Liver (tissue), 9 donors: ENCODE results near the gene MYG1. TPM values are rescaled to one million over a fixed set of nuclear protein-coding genes. Genes with fewer than 3 reads are reported as not detected.
A peak's percentile ranks its signal among the peaks of the same experiment; 100 is the strongest.

Source experiments
- DNase-seq: peaks from one replicate; pipeline ENCODE4 v3.0.0-alpha.2; 2017; ENCODE audit warnings: low spot score
- H3K27ac ChIP-seq, 2 donors: one replicate each; pipeline ENCODE4 v1.7.0; 2013; ENCODE audit warnings: inconsistent platforms in 2 of 2, low read length in 2 of 2, control low read depth in 1 of 2, low read depth in 1 of 2, mild to moderate bottlenecking in 1 of 2
- H3K27me3 ChIP-seq, 4 donors: one replicate each; pipeline versions ENCODE4 v1.6.1 to v1.7.0; 2013; ENCODE audit warnings: low read length in 3 of 4, inconsistent platforms in 1 of 4, mild to moderate bottlenecking in 1 of 4, moderate library complexity in 1 of 4; ENCODE audit not compliant: control insufficient read depth in 4 of 4, insufficient read depth in 4 of 4
- H3K36me3 ChIP-seq, 4 donors: one replicate each; pipeline versions ENCODE4 v1.6.1 to v1.7.0; 2013; ENCODE audit warnings: low read length in 3 of 4, mild to moderate bottlenecking in 3 of 4, low read depth in 1 of 4, moderate library complexity in 1 of 4; ENCODE audit not compliant: control insufficient read depth in 4 of 4, insufficient read depth in 3 of 4
- H3K4me1 ChIP-seq, 4 donors: one replicate each; pipeline versions ENCODE4 v1.6.1 to v1.7.0; 2013; ENCODE audit warnings: low read length in 3 of 4, mild to moderate bottlenecking in 3 of 4, moderate library complexity in 1 of 4; ENCODE audit not compliant: control insufficient read depth in 4 of 4, insufficient read depth in 4 of 4
- H3K4me3 ChIP-seq, 3 donors: one replicate each; pipeline versions ENCODE4 v1.6.1 to v1.7.0; 2013; ENCODE audit warnings: low read length in 3 of 3, control low read depth in 1 of 3, low read depth in 1 of 3, mild to moderate bottlenecking in 1 of 3
- H3K9ac ChIP-seq, 2 donors: one replicate each; pipeline ENCODE4 v1.7.0; 2013; ENCODE audit warnings: low read length in 2 of 2, mild to moderate bottlenecking in 2 of 2, moderate library complexity in 2 of 2, control low read depth in 1 of 2, low read depth in 1 of 2
- H3K9me3 ChIP-seq, 4 donors: one replicate each; pipeline versions ENCODE4 v1.6.1 to v1.7.0; 2013; ENCODE audit warnings: low read length in 3 of 4; ENCODE audit not compliant: control insufficient read depth in 4 of 4
- ATF3 ChIP-seq: IDR thresholded peaks from 2 replicates; pipeline ENCODE4 v1.6.1; 2016; ENCODE audit warnings: antibody characterized with exemption
- CTCF ChIP-seq: fragments of 150-350 bp; IDR thresholded peaks from 2 replicates; pipeline ENCODE4 v1.5.1; 2017; ENCODE audit warnings: improper control_type of control experiment, low read depth, low read length; ENCODE audit not compliant: missing input control
- EGR1 ChIP-seq, 2 donors: IDR thresholded peaks; 2 replicates each; pipeline ENCODE4 v1.6.1; 2016 to 2018; ENCODE audit warnings: antibody characterized with exemption in 2 of 2, low read depth in 2 of 2
- FOXA1 ChIP-seq: IDR thresholded peaks from 2 replicates; pipeline ENCODE4 v1.6.1; 2016; ENCODE audit warnings: antibody characterized with exemption
- GABPA ChIP-seq, 2 donors: IDR thresholded peaks in 1 of 2; conservative IDR thresholded peaks in 1 of 2; 2 replicates each; pipeline ENCODE4 v1.6.1; 2016; ENCODE audit warnings: antibody characterized with exemption in 2 of 2, mild to moderate bottlenecking in 1 of 2, moderate library complexity in 1 of 2
- HNF4A ChIP-seq, 2 donors: conservative IDR thresholded peaks; 2 replicates each; pipeline ENCODE4 v1.6.1; 2016; ENCODE audit warnings: antibody characterized with exemption in 2 of 2, mild to moderate bottlenecking in 2 of 2
- HNF4G ChIP-seq: IDR thresholded peaks from 2 replicates; pipeline ENCODE4 v1.6.1; 2016; ENCODE audit warnings: antibody characterized with exemption
- JUND ChIP-seq, 2 donors: IDR thresholded peaks; 2 replicates each; pipeline ENCODE4 v1.6.1; 2016; ENCODE audit warnings: antibody characterized with exemption in 2 of 2
- NR2F2 ChIP-seq: IDR thresholded peaks from 2 replicates; pipeline ENCODE4 v1.6.1; 2016; ENCODE audit warnings: antibody characterized with exemption
- RAD21 ChIP-seq, 2 donors: IDR thresholded peaks; 2 replicates each; pipeline ENCODE4 v1.6.1; 2016; ENCODE audit warnings: antibody characterized with exemption in 2 of 2, mild to moderate bottlenecking in 2 of 2
- REST ChIP-seq: IDR thresholded peaks from 2 replicates; pipeline ENCODE4 v1.6.1; 2016; ENCODE audit warnings: antibody characterized with exemption, mild to moderate bottlenecking
- RXRA ChIP-seq, 2 donors: IDR thresholded peaks; 2 replicates each; pipeline ENCODE4 v1.6.1; 2017 to 2018; ENCODE audit warnings: antibody characterized with exemption in 2 of 2, mild to moderate bottlenecking in 1 of 2
- SP1 ChIP-seq: IDR thresholded peaks from 2 replicates; pipeline ENCODE4 v1.6.1; 2018; ENCODE audit warnings: antibody characterized with exemption, mild to moderate bottlenecking
- TAF1 ChIP-seq: conservative IDR thresholded peaks from 2 replicates; pipeline ENCODE4 v1.6.1; 2016; ENCODE audit warnings: antibody characterized with exemption, mild to moderate bottlenecking
- YY1 ChIP-seq: IDR thresholded peaks from 2 replicates; pipeline ENCODE4 v1.6.1; 2016; ENCODE audit warnings: antibody characterized with exemption, mild to moderate bottlenecking
- ZBTB33 ChIP-seq: IDR thresholded peaks from 2 replicates; pipeline ENCODE4 v1.6.1; 2016; ENCODE audit warnings: antibody characterized with exemption
- WGBS: extraction: QIAGEN DNeasy Blood & Tissue Kit; methylation state at CpG from one replicate; pipeline ENCODE4 v1.1.7; 2013; 5-methylcytosine and 5-hydroxymethylcytosine counted together
- polyA plus RNA-seq, 2 donors: library from polyadenylated mRNA; stranded (reverse) in 1 of 2; unstranded in 1 of 2; fragments of 200-250 nt in 1 of 2; fragments of >200 nt in 1 of 2; fragmentation: Nextera tagmentation in 1 of 2; extraction: Ambion mirVana in 1 of 2; gene quantifications; one replicate each; pipeline versions ENCODE4 v1.2.1 to v1.2.3, GENCODE V29; 2013 to 2015
- total RNA-seq, 2 donors: library from RNA; depleted of rRNA; stranded (reverse); fragments of >200 nt; gene quantifications; one replicate each; pipeline ENCODE4 v1.2.3, GENCODE V29; 2014
- donor health status: healthy.
- donor health status: healthy.
- donor health status: healthy.
- donor health status: healthy.
- donor health status: healthy.

Gene MYG1
- total and polyA plus RNA-seq, 4 donors, result 15.0 to 28.0 (median 19.3) TPM

GRCh38 chr12:53265783-53266182, 33.7 kb upstream of the MYG1 start:
- no peak for DNase-seq
- no peak for TF ChIP-seq JUND (IDR thresholded peaks at IDR 0.05)
- no peak for TF ChIP-seq ATF3
- no peak overlapping the region for H3K9ac ChIP-seq
- no peaks in the 10 kb centered on the region for H3K36me3 ChIP-seq
- H3K4me1 ChIP-seq, result peaks cover 2 to 10% (median 8%) of the 10 kb centered on the region in 4 donors
- no peaks in the 10 kb centered on the region for H3K27me3 ChIP-seq
- H3K4me3 ChIP-seq, result no peak overlapping the region
- WGBS, result 79% methylated on average over 2 of the region's 2 CpGs
- no peaks in the 10 kb centered on the region for H3K9me3 ChIP-seq
- H3K27ac ChIP-seq, result no peak overlapping the region

GRCh38 chr12:53267306-53267998, 32.0 kb upstream of the MYG1 start:
- Histone ChIP-seq H3K27ac (peak overlapping the region; percentile 18 to 54), H3K4me1 (peaks cover 2 to 10% (median 8%) of the 10 kb centered on the region in 4 donors), H3K9me3 (no peaks in the 10 kb centered on the region), H3K9ac (peak overlapping the region; percentile 43 to 74), H3K4me3 (peak overlapping the region; percentile 55 to 85 (median 70)), H3K36me3 (no peaks in the 10 kb centered on the region), H3K27me3 (no peaks in the 10 kb centered on the region)
- no peak for DNase-seq
- TF ChIP-seq HNF4G, result no peak
- no peak for TF ChIP-seq RAD21 (IDR thresholded peaks at IDR 0.05)
- no peak for TF ChIP-seq NR2F2
- peak; percentile 3 for TF ChIP-seq SP1
- no peak for TF ChIP-seq HNF4A (conservative IDR thresholded peaks at IDR 0.05)
- no peak for TF ChIP-seq GABPA (IDR thresholded peaks at IDR 0.05 in 1 of 2, conservative IDR thresholded peaks at IDR 0.05 in 1 of 2)
- no peak for TF ChIP-seq RXRA (IDR thresholded peaks at IDR 0.05)
- TF ChIP-seq CTCF, result no peak
- 53% methylated on average over 18 of the region's 18 CpGs for WGBS

- DNase-seq, result peak; percentile 84
- Histone ChIP-seq H3K27me3 (no peaks in the 10 kb centered on the region), H3K36me3 (no peaks in the 10 kb centered on the region), H3K4me1 (peaks cover 2 to 10% (median 8%) of the 10 kb centered on the region in 4 donors), H3K9ac (peak within 1 kb of the TSS; percentile 43 to 74), H3K9me3 (no peaks in the 10 kb centered on the region), H3K27ac (peak within 1 kb of the TSS; percentile 18 to 54), H3K4me3 (peak within 1 kb of the TSS; percentile 55 to 85 (median 70))
- under 1% methylated on average over 58 of the region's 58 CpGs for WGBS
- TF ChIP-seq REST (no peak), NR2F2 (no peak), RXRA (IDR thresholded peaks at IDR 0.05) (no peak), ZBTB33 (no peak), TAF1 (no peak), RAD21 (IDR thresholded peaks at IDR 0.05) (peak in 1 of 2 donors; percentile 41), CTCF (peak; percentile 1), HNF4G (no peak), SP1 (peak; percentile 10), YY1 (no peak), HNF4A (conservative IDR thresholded peaks at IDR 0.05) (no peak), FOXA1 (no peak), EGR1 (IDR thresholded peaks at IDR 0.05; ENCODE audit: low read depth in 2 of 2) (no peak)
Observed at GRCh38 chr12:53267999-53268629, 31.4 kb upstream of the MYG1 start, which contains the start of gene ESPL1. ESPL1 (plus strand) TSS chr12:53268299; CDS start chr12:53268767, 468 bp downstream.
